MM.1S (cell line): ENCODE results near the gene YBEY.

Source experiments
- DNase-seq: peaks from one replicate; pipeline ENCODE4 v3.0.0-alpha.2; 2015
- H2AFZ ChIP-seq: fragments of 300-600 bp; sonication (generic); 2 replicates; pipeline ENCODE4 v1.6.0; 2016; ENCODE audit warnings: antibody characterized with exemption, low read length
- H3F3A ChIP-seq: fragments of 300-600 bp; sonication (generic); 2 replicates; pipeline ENCODE4 v1.6.1; 2016; ENCODE audit warnings: mild to moderate bottlenecking, antibody characterized with exemption, low read length, moderate library complexity, mixed read lengths; ENCODE audit not compliant: insufficient read depth
- H3K27ac ChIP-seq: fragments of 300-600 bp; sonication (generic); 2 replicates; pipeline ENCODE4 v1.5.1; 2016; ENCODE audit warnings: mild to moderate bottlenecking, low read length
- H3K27me3 ChIP-seq: fragments of 300-600 bp; sonication (generic); replicated peaks from 2 replicates; pipeline ENCODE4 v1.6.0; 2016; ENCODE audit warnings: low read length; ENCODE audit not compliant: insufficient read depth
- H3K36me3 ChIP-seq: fragments of 300-600 bp; sonication (generic); replicated peaks from 2 replicates; pipeline ENCODE4 v1.6.1; 2016; ENCODE audit warnings: mild to moderate bottlenecking, low read length, mixed read lengths; ENCODE audit not compliant: insufficient read depth
- H3K4me1 ChIP-seq: fragments of 300-600 bp; sonication (generic); 2 replicates; pipeline ENCODE4 v1.6.1; 2016; ENCODE audit warnings: low read length, mixed read lengths
- H3K4me2 ChIP-seq: fragments of 300-600 bp; sonication (generic); 2 replicates; pipeline ENCODE4 v1.6.0; 2016; ENCODE audit warnings: low read depth, low read length
- H3K4me3 ChIP-seq: fragments of 300-600 bp; sonication (generic); 2 replicates; pipeline ENCODE4 v1.5.1; 2016; ENCODE audit warnings: low read length, mixed read lengths
- H3K79me2 ChIP-seq: fragments of 300-600 bp; sonication (generic); 2 replicates; pipeline ENCODE4 v1.6.1; 2016; ENCODE audit warnings: mixed run types, low read length, mixed read lengths
- H3K9ac ChIP-seq: fragments of 300-600 bp; sonication (generic); 2 replicates; pipeline ENCODE4 v1.6.1; 2016; ENCODE audit warnings: low read length, mixed read lengths
- H3K9me2 ChIP-seq: fragments of 300-600 bp; sonication (generic); replicated peaks from 2 replicates; pipeline ENCODE4 v1.6.1; 2016; ENCODE audit warnings: mild to moderate bottlenecking, low read length, mixed read lengths; ENCODE audit not compliant: insufficient read depth
- H3K9me3 ChIP-seq: fragments of 300-600 bp; sonication (generic); replicated peaks from 2 replicates; pipeline ENCODE4 v1.6.1; 2016; ENCODE audit warnings: mild to moderate bottlenecking, low read length, mixed read lengths; ENCODE audit not compliant: insufficient read depth
- H4K20me1 ChIP-seq: fragments of 300-600 bp; sonication (generic); 2 replicates; pipeline ENCODE4 v1.6.1; 2016; ENCODE audit warnings: mild to moderate bottlenecking, low read length, moderate library complexity, mixed read lengths; ENCODE audit not compliant: insufficient read depth
- EZH2 ChIP-seq: fragments of 300-600 bp; sonication (generic); optimal IDR thresholded peaks from 2 replicates; pipeline ENCODE3; 2017; ENCODE audit warnings: low read depth, mild to moderate bottlenecking, antibody characterized with exemption, low read length, mixed read lengths
- EZH2phosphoT487 ChIP-seq: fragments of 300-600 bp; sonication (generic); IDR thresholded peaks from 2 replicates; pipeline ENCODE4 v1.6.1; 2018; ENCODE audit warnings: antibody characterized with exemption, low read length
- TF ChIP-seq, protein P1 (sequence below): fragments of 300-600 bp; sonication (generic); IDR thresholded peaks from 2 replicates; pipeline ENCODE4 v1.5.1; 2016; ENCODE audit warnings: antibody characterized with exemption, low read length, mixed read lengths

YBEY gene

DNA sequence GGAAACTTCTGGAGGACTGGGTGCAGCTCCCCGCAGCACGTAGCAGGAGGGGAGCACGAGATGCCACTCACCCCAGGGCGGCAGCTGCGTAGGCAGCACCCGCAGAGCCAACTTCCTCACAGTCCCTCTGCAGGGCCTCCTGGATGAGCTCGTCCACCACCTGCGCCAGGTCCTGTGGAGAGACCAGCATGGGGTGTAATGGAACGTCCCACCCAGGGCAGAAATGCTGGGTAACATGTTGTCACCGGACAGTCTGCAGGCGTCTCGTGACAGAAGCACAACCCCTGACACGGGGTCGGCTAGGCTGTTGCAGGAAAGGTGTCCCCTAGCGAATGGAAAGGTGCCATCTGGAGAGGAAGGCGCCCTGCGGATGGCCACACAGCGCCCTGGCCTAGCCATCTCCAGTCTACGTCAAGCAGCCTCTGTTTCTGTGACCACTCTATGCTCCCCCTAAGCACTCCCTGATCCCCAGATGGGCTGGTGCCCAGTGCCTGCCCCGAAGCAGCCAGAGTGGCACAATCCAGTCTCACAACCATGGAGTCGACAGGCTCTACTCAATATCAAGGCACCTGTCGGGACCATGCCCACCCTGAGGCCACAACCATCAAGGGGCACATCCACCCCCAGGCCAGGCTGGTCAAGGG is 22.0 kb upstream of the YBEY start:
- H3K79me2 ChIP-seq: no peaks in the 10 kb centered on the region
- H3K4me3 ChIP-seq: no peak overlapping the region
- TF ChIP-seq, protein P1, sequence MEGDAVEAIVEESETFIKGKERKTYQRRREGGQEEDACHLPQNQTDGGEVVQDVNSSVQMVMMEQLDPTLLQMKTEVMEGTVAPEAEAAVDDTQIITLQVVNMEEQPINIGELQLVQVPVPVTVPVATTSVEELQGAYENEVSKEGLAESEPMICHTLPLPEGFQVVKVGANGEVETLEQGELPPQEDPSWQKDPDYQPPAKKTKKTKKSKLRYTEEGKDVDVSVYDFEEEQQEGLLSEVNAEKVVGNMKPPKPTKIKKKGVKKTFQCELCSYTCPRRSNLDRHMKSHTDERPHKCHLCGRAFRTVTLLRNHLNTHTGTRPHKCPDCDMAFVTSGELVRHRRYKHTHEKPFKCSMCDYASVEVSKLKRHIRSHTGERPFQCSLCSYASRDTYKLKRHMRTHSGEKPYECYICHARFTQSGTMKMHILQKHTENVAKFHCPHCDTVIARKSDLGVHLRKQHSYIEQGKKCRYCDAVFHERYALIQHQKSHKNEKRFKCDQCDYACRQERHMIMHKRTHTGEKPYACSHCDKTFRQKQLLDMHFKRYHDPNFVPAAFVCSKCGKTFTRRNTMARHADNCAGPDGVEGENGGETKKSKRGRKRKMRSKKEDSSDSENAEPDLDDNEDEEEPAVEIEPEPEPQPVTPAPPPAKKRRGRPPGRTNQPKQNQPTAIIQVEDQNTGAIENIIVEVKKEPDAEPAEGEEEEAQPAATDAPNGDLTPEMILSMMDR: no peak
- TF ChIP-seq EZH2 (no peak), EZH2phosphoT487 (no peak)
- no peaks in the 10 kb centered on the region for H3K9me2 ChIP-seq
- no peak overlapping the region for H3K27ac ChIP-seq
- DNase-seq: no peak
- H3K9me3 ChIP-seq: no peaks in the 10 kb centered on the region
- H3K4me1 ChIP-seq: no peaks in the 10 kb centered on the region
- H3F3A ChIP-seq: no peaks in the 10 kb centered on the region
- H2AFZ ChIP-seq: no peak overlapping the region
- H3K27me3 ChIP-seq: no peaks in the 10 kb centered on the region
- H4K20me1 ChIP-seq: no peaks in the 10 kb centered on the region
- peaks cover 3% of the 10 kb centered on the region for H3K36me3 ChIP-seq
- H3K9ac ChIP-seq: no peak overlapping the region
- no peak overlapping the region for H3K4me2 ChIP-seq

DNA sequence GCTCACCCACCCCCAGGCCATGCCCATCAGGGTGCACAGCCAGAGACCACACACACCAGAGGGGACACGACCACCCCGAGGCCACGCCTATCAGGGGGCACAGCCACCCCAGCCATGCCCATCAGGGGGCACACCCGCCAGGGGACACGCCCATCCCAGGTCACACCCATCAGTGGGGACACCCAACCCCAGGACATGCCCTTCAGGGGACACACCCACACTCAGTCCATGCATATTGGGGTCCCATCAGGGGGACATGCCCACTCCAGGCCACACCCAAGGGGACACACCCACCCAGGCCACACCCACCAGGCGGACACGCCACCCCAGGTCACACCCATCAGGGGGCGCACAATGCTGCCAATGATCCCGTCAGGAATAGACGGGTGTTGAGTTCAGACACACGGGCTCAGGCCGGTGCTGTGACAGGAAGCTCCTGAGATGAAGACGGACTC is 21.4 kb upstream of the YBEY start:
- Histone ChIP-seq H3F3A (no peaks in the 10 kb centered on the region), H2AFZ (no peak overlapping the region), H3K9ac (no peak overlapping the region), H4K20me1 (no peaks in the 10 kb centered on the region), H3K4me3 (no peak overlapping the region), H3K4me1 (no peaks in the 10 kb centered on the region), H3K36me3 (peaks cover 6% of the 10 kb centered on the region), H3K79me2 (no peaks in the 10 kb centered on the region), H3K4me2 (no peak overlapping the region), H3K9me2 (no peaks in the 10 kb centered on the region), H3K9me3 (no peaks in the 10 kb centered on the region), H3K27ac (no peak overlapping the region), H3K27me3 (no peaks in the 10 kb centered on the region)
- no peak for DNase-seq
- TF ChIP-seq EZH2phosphoT487: no peak
- TF ChIP-seq EZH2: no peak
- TF ChIP-seq, protein P1: no peak

DNA sequence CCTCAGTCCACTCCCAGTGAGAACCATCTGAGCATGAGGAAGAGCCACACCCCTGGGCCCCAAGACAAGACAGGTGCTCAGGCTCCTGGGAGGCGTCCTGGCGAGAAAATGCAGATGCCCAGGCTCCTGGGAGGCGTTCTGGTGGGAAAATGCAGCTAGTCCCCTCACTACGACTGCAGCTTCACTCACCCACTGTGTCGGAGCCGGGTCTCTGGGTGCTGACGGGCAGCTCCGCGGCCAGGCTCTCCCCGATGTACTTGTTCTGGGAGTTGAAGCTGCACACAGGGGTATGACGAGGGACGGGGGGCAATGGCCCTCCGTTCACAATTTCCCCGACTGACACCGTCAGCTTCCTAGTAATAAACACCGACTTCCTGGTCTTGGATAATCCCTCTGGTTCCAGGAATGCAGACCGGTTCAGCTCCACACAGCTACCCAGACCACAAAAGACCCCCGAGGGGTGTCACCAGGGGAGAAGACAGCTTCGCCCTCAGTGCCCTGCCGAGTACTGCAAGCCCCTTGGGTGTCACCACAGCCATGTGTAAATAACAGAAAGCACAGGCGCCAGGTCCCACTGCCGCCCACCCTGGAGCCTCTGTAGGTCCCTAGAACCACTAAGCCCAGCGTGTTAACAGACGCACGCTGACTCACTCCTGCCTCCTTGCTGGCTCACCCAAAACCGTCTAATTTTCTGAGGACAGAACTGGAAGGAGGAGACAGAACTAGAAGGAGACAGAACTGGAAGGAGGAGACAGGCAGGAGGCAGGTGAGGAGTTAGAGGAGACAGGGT is 20.2 kb upstream of the YBEY start:
- Histone ChIP-seq H3K4me3 (no peak overlapping the region), H3K79me2 (no peaks in the 10 kb centered on the region), H3K27me3 (no peaks in the 10 kb centered on the region), H3K4me1 (no peaks in the 10 kb centered on the region), H3K27ac (no peak overlapping the region), H3K9me3 (no peaks in the 10 kb centered on the region), H4K20me1 (no peaks in the 10 kb centered on the region), H3F3A (no peaks in the 10 kb centered on the region), H3K4me2 (no peak overlapping the region), H3K36me3 (peaks cover 11% of the 10 kb centered on the region), H3K9ac (no peak overlapping the region), H3K9me2 (no peaks in the 10 kb centered on the region), H2AFZ (no peak overlapping the region)
- TF ChIP-seq EZH2 (no peak), EZH2phosphoT487 (no peak)
- TF ChIP-seq, protein P1: no peak
- no peak for DNase-seq
